NCI-H524 (cell line): ENCODE data around the gene PIEZO2.

ENCODE experiments used
- DNase-seq, 2 experiments: peaks; one replicate each; lab custom pipeline; 2025; lab: John Stamatoyannopoulos, UW

PIEZO2 gene

DNA sequence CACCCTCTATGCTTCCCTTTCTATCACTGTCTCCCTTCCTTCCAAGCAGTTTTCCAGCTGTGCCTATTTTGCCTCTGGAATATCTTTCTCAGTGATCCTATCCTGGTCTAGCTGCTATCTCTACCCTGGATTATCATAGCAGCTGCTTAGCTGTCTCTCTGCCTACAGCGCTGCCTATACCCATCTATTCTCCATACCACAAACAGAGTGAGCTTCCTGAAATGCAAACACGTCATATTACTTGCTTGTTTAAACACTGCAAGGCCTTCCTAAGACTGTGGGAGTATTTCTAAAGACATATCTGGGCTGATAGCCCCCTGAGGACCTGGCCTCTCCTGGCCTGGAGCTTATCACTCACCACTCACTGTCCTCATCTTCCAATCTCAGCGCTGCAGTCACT lies 403.4 kb downstream of the PIEZO2 start:
- no peak for DNase-seq

DNA sequence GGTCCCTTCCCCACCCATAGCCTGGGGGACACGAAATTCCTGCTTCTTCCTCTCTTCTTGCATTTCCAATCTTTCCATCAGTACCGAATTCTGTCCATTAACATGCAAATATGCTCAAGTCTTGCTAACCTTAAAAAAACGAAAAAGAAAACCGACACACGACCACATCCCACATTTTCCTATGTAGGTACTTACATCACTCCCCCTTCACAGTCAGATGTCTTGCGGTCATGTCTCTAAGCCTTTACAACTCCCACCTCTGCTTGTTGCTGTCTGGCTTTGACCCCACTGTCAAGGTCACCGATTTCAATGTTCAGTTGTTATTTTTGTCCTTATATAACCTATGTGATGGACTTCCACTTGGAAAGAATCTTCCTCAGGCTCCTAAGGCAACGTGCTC lies 404.1 kb downstream of the PIEZO2 start:
- DNase-seq = no peak

- DNase-seq = no peak
Measured at GRCh38 chr18:10743766-10744165, 405.6 kb downstream of the PIEZO2 start.

DNA sequence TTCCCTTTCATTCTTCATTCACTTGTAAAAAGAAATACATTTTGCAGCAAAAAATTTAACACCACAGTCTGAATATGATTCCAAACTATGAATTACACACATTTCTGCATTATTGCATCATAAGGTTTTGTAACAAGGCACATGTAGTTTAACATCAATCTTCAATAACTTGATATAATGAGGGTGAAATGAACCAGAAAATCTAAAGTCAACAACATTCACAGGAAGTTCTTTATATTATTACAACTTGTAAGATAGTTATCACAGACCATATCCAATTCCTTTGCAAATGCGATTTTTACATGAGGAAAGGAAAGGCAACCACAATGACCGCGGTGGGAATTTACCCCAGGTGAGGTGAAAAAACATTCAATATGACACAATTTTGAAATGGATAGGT lies 410.2 kb downstream of the PIEZO2 start:
- DNase-seq = no peak

DNA sequence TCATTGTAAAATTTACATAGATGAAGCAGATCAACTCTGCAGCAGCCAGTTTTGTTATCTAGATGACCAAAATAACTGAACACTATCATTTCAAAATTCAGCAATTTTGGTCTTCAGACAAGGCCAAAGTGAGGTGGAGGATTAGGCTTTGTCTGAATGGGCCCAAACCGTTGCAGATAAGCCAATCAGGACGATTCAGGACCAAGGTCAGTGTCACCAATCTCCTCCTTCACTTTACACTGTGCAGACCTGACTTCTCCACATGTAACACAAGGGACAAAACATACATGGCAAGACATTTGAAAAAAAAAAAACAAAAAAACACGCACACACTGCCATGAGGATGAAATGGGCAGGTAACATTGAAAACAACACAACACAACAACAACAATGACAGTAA lies 412.4 kb downstream of the PIEZO2 start:
- no peak for DNase-seq

DNA sequence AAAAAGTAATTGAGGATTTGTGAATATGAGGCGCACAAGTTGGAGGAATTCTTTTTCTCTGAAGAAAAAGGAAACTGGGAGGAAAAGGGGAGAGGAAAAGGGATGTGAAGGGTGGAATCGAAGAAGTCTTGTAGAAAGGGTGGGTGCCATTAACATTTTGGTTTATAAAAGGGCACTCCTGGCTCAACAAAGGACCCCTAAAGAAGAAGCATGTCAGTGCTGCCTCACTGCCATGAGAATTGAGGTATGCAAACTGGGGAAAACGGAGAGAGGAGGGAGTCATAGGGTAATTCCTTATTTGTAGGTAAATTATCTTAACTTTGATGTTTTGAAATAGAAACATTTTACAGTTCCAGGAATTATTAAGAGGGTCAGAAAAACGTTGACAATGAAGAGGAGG lies 416.4 kb downstream of the PIEZO2 start:
- DNase-seq = no peak

GRCh38 chr18:10727477-10727876 lies 421.9 kb downstream of the PIEZO2 start:
- no peak for DNase-seq

DNA sequence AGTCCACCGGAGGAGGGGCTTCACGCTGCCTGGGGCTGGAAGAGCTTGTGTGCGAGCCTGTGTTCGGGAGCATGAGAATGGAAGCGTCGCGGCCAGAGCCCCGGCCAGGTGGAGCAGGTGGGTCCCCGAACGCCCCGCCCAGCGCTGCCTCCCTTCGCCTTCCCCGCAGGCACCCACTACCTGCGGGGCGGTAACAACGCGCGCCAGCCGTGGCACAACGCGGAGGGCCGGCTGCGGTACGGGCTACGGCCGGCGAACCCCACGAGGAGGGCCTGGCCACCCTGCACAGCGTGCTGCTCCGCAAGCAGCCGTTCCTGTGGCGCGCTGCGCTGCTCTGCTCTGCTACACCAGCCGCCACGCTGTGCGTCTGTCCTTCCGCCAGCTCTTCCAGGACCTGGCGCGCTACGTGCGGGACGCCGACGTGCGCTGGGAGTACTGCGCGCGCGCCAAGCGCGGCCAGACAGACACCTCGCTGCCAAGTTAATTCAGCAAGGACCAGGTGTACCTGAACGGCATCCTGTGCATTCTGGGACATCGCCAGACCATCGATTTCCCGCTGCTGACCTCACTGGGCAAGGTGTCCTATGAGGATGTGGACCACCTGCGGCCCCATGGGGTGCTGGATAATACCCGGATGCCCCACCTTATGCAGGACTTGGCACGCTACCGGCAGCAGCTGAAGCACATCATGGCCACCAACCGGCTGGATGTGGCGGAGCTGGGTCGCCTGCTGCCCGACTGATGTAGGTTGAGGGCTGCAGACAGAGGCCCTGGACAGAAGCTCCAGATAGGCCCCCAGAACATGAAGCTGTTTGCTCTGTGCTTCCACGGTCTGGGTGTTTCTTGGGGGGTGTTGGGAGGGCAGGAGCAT lies 422.9 kb downstream of the PIEZO2 start:
- DNase-seq = no peak

DNA sequence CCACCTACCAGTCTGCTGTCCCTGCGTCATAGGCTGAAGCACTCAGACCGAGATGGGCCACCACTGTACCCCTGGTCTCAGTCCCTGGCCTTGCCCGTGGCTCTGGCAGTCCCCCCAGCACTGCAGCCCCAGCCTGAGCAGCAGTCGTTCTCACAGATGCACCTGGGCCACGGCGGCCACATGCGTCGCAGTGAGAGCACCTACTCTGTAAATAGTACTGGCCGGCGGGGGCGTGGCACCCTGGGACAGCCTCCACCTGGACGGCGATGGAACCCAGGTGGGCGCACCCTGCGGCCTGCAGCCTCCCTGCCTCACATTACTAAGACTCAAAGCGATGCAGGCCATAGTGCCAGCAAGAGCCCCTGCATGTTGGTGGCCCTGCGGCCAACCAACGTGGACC lies 424.7 kb downstream of the PIEZO2 start:
- DNase-seq = no peak

GRCh38 chr18:10723496-10723895 lies 425.9 kb downstream of the PIEZO2 start:
- DNase-seq = no peak

GRCh38 chr18:10718809-10719208 lies 430.6 kb downstream of the PIEZO2 start:
- no peak for DNase-seq

DNA sequence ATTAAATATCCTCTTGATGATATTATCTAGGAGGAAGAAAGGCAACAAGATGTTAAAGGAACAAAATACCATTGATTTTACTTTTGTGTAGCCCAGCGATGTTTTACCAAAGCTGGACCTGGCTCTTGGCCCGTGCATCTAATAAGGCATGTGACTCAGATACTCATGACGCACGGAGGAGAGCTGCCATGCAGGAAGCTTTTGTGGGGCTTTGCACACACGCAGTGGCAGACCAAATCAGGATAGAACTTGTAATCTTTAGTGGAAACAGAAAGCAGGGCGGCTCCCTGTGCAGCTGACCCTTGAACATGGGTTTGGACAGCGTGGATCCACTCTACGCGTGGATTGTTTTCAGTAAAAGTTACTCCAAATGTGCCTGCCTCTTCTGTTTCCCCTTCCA lies 433.6 kb downstream of the PIEZO2 start:
- no peak for DNase-seq

DNA sequence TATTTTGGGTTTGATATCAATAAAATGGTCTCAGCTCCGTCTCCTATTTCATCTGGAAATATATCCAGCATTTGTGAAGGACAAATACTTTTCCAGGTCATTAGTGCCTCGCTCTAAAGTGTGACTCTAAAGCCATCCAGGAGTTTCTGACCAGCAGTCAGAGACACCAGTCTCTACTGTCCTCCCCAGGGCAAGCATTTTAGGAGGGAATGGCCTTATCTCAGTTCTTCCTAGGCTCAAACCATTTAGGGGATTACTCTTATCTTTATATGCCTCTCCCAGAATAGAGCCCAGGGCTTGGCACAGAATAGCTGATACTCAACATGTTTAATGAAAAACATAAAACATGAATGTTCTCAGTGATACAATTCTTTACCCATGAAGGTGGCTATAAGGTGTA lies 436.0 kb downstream of the PIEZO2 start:
- DNase-seq = no peak

DNA sequence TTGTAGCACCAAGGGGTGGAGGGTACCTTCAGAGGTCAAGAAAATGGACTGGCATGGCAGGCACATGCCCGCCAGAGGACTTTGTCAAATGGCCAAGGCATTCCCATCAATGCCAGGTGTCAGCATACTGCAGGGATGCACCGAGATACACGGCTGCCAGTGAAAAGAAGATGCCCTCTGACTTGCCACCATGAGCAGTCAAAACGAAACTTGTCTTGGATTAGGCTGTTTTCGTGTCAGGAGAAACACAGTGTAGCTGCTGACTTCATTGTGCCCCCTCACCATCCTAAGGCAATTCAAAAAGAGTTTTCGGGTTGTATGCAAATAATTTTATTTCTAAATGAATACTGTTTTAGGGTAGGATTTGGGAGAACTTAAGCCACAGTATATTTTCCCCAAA lies 442.1 kb downstream of the PIEZO2 start:
- no peak for DNase-seq

DNA sequence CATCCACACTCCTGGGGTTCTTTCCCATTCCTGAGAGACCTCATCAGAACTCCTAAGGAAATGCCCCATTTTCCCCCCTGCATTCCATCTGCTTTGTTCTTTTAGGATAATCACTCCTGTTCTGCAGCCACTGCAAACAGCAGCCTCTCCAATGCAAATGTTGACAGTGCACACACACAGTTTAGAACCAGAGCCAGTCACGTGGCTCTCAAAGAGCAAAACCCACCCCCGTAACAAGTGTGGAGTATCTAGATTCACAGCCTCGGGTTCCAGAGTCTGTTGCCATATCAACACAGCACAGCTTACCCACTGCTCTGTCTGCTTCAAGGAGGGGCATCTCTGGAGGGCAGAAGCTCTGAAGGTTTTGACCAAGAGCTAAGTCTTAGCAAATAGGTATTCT lies 443.6 kb downstream of the PIEZO2 start:
- DNase-seq = no peak

GRCh38 chr18:10705291-10705690 lies 444.1 kb downstream of the PIEZO2 start:
- DNase-seq = no peak

- no peak for DNase-seq
Measured at GRCh38 chr18:10702206-10702605, 447.2 kb downstream of the PIEZO2 start.

GRCh38 chr18:10690366-10690765 lies 459.0 kb downstream of the PIEZO2 start:
- DNase-seq = peak in 1 of 2 experiments; percentile 33

GRCh38 chr18:10690035-10690329 lies 459.4 kb downstream of the PIEZO2 start:
- DNase-seq = no peak

- no peak for DNase-seq
Measured at GRCh38 chr18:10689236-10690034, 459.9 kb downstream of the PIEZO2 start.

- DNase-seq = no peak
Measured at GRCh38 chr18:10688766-10689165, 460.6 kb downstream of the PIEZO2 start.

DNA sequence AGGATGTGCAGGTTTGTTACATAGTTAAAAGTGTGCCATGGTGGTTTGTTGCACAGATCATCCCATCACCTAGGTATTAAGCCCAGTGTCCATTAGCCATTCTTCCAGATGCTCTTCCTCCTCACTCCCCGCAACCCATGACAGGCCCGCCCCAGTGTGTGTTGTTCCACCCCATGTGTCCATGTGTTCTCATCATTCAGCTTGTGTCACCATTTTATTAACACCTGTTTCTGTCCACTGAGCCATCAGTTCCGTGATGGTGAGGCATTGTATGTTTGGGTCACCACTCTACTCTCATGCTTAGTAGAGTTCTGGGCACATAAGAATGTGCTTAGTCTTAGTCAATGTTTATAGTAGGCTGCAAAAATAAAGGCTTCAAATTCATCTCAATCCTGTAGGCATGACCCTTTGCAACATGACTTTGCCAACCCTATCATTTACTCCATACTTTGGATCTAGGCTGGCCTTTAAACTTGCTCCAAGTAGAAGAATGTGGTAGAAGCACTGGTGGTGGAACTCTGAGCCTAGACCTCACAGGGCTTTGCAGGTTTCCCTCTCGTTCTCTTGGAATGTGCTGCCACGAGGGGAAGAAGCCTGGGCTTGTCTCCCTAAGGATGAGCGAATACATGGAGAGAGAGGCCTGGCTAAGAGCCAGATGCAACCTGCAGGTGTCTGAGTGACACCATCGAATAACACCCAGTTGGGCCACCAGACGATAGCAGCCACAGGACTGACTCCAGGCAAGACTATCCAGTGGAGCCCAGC lies 462.0 kb downstream of the PIEZO2 start:
- DNase-seq = no peak

GRCh38 chr18:10686308-10686707 lies 463.1 kb downstream of the PIEZO2 start:
- DNase-seq = no peak
